Psoas muscle (tissue), 8 donors: ENCODE results near the gene SYCP2L. TPM values are rescaled to one million over a fixed set of nuclear protein-coding genes. Genes with fewer than 3 reads are reported as not detected.
"Not testable (repeated sequence)": the region's sequence is repeated elsewhere in the genome, so short reads cannot be mapped to it uniquely, and the experiment has no call there.

Experiments
- ATAC-seq, 4 donors: fragments of 200-7000 bp; cut with Tn5 transposase; one replicate each; pipeline ENCODE4 v1.9.1; 2020; ENCODE audit warnings: moderate library complexity in 3 of 4, mild to moderate bottlenecking in 2 of 4
- DNase-seq, 2 donors: peaks; one replicate each; pipeline ENCODE4 v3.0.0-alpha.2; 2020
- H3K27ac ChIP-seq: fragments of 200-600 bp; one replicate; pipeline ENCODE4 v1.8.0; 2022
- H3K27me3 ChIP-seq, 3 donors: fragments of 200-600 bp in 1 of 3; one replicate each; pipeline versions ENCODE4 v1.6.1 to v1.8.0; 2013 to 2022; ENCODE audit warnings: low read length in 2 of 3, mild to moderate bottlenecking in 2 of 3, moderate library complexity in 1 of 3; ENCODE audit not compliant: insufficient read depth in 3 of 3
- H3K36me3 ChIP-seq, 2 donors: fragments of 200-600 bp in 1 of 2; one replicate each; pipeline versions ENCODE4 v1.6.1 to v1.8.0; 2013 to 2022; ENCODE audit warnings: low read depth in 1 of 2, mild to moderate bottlenecking in 1 of 2, moderate library complexity in 1 of 2; ENCODE audit not compliant: insufficient read depth in 1 of 2
- H3K4me1 ChIP-seq: fragments of 200-600 bp; one replicate; pipeline ENCODE4 v1.8.0; 2022
- H3K4me3 ChIP-seq: fragments of 200-600 bp; one replicate; pipeline ENCODE4 v1.8.0; 2022; ENCODE audit warnings: mild to moderate bottlenecking
- H3K9me3 ChIP-seq: fragments of 200-600 bp; one replicate; pipeline ENCODE4 v1.8.0; 2022
- WGBS, 3 donors: extraction: QIAGEN DNeasy Blood & Tissue Kit; methylation state at CpG; one replicate each; pipeline versions ENCODE4 v1.1.6 to v1.1.7; 2013; 5-methylcytosine and 5-hydroxymethylcytosine counted together
- intact Hi-C, 2 donors: fragments of 100-400 bp; cut with DNase I; formaldehyde crosslinking; loops; one replicate each; pipeline versions ENCODE4 v1.11.0 to v1.14.2; 2022
- polyA plus RNA-seq, 3 donors: library from polyadenylated mRNA; stranded (reverse); fragments of 200-250 nt; gene quantifications; one replicate each; pipeline ENCODE4 v1.2.3, GENCODE V29; 2013
- total RNA-seq, 4 donors: library from RNA; stranded (reverse); fragmentation: NEBNext Ultra II Directional in 2 of 4; extraction: Animal tissue kit (Norgen Biotek cat#: 25700) in 2 of 4; gene quantifications; one replicate each; pipeline versions ENCODE4 v1.2.1 to v1.2.4, GENCODE V29; 2021 to 2023
- TF ChIP-seq, protein P1 (sequence below): fragments of 200-600 bp; IDR thresholded peaks from one replicate; pipeline ENCODE4 v1.8.0; 2022; ENCODE audit warnings: antibody characterized with exemption
- donor health status: healthy with polysubstance abuse.
- donor health status: DM: no; HTN: no; CAD: no; lungs with moderate emphysema.
- donor health status: Bipolar disorder and iron deficiency.
- donor health status: healthy.
- donor health status: DM: yes; HTN: yes; CAD: no.
- donor health status: DM: no; HTN: no; CAD: no.
- donor health status: DM: no; HTN: no; CAD: no.
- donor health status: DM: yes; HTN: yes; CAD: no.

Gene SYCP2L
- total and polyA plus RNA-seq, 7 donors = 0.08 to 0.99 (median 0.19) TPM; not detected in 1

DNA sequence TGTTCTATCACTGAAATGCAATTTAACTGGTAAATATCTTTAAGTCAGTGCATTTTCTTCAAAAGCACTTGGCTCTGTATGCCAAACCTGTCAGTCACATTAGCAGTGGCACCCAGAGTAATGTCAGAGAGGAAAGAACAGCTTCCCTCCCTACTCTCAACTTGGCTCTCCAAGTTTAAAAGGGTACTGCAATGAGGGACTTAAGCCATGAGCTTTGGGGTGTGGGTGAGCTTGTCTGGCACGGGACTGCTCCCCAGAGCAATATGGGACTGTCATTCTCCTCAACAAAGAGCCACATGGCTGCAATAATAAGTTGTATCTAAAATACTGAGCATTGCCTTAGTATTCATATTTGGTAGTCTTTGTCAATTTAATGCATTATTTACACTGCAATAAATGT lies 9.0 kb upstream of the SYCP2L start:
- TF ChIP-seq, protein P1, sequence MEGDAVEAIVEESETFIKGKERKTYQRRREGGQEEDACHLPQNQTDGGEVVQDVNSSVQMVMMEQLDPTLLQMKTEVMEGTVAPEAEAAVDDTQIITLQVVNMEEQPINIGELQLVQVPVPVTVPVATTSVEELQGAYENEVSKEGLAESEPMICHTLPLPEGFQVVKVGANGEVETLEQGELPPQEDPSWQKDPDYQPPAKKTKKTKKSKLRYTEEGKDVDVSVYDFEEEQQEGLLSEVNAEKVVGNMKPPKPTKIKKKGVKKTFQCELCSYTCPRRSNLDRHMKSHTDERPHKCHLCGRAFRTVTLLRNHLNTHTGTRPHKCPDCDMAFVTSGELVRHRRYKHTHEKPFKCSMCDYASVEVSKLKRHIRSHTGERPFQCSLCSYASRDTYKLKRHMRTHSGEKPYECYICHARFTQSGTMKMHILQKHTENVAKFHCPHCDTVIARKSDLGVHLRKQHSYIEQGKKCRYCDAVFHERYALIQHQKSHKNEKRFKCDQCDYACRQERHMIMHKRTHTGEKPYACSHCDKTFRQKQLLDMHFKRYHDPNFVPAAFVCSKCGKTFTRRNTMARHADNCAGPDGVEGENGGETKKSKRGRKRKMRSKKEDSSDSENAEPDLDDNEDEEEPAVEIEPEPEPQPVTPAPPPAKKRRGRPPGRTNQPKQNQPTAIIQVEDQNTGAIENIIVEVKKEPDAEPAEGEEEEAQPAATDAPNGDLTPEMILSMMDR = no peak
- WGBS, 3 donors = 63 to 73% (median 66%) methylated on average over 1 of the region's 1 CpG
- H3K4me1 ChIP-seq = no peaks in the 10 kb centered on the region
- no peaks in the 10 kb centered on the region for H3K36me3 ChIP-seq
- H3K27ac ChIP-seq = no peak overlapping the region
- no peak for ATAC-seq
- H3K9me3 ChIP-seq = no peaks in the 10 kb centered on the region
- no peak overlapping the region for H3K4me3 ChIP-seq
- H3K27me3 ChIP-seq = peaks cover 0 to 28% (median 14%) of the 10 kb centered on the region in 3 donors
- intact Hi-C loops = no loop called here
- no peak for DNase-seq

DNA sequence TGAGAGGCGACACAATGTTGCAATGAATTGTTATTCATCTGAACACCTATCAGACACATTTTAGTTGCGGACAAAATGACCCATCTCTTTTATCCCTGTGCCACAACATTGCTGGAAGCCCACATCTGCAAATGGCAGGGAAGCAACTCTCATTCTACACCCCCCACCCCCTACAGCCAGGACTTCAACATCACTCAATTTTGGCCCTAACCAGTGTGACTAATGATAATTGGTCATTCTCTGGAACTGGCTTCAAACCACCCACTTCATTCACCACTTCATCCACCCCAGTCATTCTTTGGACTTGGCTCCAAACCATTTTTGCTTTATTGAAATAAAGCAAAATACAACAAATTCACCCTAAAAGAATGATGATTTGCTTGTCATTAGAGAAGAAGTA lies 6.5 kb upstream of the SYCP2L start:
- intact Hi-C loops = no loop called here
- peaks cover 0 to 51% (median 17%) of the 10 kb centered on the region in 3 donors for H3K27me3 ChIP-seq
- H3K27ac ChIP-seq = no peak overlapping the region
- TF ChIP-seq, protein P1 = no peak
- 90 to 97% (median 92%) methylated on average over 2 of the region's 2 CpGs for WGBS, 3 donors
- no peak overlapping the region for H3K4me3 ChIP-seq
- peaks cover 3% of the 10 kb centered on the region for H3K4me1 ChIP-seq
- H3K36me3 ChIP-seq = no peaks in the 10 kb centered on the region
- ATAC-seq (no peak), DNase-seq (no peak)
- no peaks in the 10 kb centered on the region for H3K9me3 ChIP-seq

DNA sequence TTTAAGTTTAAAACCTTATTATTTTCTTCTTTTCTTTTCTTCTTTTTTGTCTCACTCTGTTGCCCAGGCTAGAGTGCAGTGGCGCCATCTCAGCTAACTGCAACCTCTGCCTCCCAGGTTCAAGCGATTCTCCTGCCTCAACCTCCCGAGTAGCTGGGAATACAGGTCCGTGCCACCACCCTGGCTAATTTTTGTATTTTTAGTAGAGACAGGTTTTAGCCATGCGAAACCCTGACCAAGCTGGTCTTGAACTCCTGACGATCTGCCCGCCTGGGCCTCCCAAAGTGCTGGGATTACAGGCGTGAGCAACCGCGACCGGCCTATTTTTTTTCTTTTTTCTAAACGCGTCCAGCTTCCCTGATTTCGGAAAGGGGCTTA lies 4.6 kb upstream of the SYCP2L start:
- H3K4me3 ChIP-seq, H3K9me3 ChIP-seq, H3K4me1 ChIP-seq, intact Hi-C loops, H3K36me3 ChIP-seq, ATAC-seq, H3K27ac ChIP-seq, DNase-seq: not testable (repeated sequence)
- 18 to 22% (median 18%) methylated on average over 14 of the region's 14 CpGs for WGBS, 3 donors
- H3K27me3 ChIP-seq = peaks cover 0 to 69% (median 17%) of the 10 kb centered on the region in 3 donors

DNA sequence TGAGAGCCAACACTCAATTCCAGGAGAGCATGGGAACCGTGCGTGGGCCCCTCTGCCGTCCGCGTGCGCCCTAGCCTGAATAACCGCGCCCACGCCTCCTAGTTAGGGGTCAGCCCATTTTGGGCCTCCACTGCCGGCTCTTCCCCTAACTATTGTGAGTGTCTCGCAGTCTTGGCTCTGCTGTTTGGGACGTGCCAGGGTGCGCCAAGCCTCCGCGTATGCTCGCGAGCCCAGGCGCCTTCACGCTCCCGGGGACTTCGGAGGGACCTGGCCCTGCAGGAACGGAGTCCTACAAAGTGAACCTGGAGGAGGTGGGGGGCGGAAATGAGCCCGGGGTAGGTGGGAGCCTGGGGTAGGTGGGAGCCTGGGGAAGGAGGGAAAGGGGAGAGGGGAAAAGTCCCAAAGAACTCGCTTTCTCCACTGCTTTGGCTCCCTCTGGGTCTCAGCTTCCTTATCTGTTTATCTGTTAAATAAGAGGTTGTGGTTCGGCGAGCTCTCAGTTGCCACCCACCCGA lies 4.1 kb upstream of the SYCP2L start:
- H3K4me3 ChIP-seq = no peak overlapping the region
- TF ChIP-seq, protein P1 = no peak
- no peaks in the 10 kb centered on the region for H3K36me3 ChIP-seq
- peaks cover 3% of the 10 kb centered on the region for H3K4me1 ChIP-seq
- H3K9me3 ChIP-seq = no peaks in the 10 kb centered on the region
- ATAC-seq = no peak
- intact Hi-C loops = no loop called here
- 3 to 7% (median 6%) methylated on average over 22 to 28 of the region's 28 CpGs for WGBS, 3 donors
- no peak overlapping the region for H3K27ac ChIP-seq
- no peak for DNase-seq
- peaks cover 0 to 74% (median 19%) of the 10 kb centered on the region in 3 donors for H3K27me3 ChIP-seq

DNA sequence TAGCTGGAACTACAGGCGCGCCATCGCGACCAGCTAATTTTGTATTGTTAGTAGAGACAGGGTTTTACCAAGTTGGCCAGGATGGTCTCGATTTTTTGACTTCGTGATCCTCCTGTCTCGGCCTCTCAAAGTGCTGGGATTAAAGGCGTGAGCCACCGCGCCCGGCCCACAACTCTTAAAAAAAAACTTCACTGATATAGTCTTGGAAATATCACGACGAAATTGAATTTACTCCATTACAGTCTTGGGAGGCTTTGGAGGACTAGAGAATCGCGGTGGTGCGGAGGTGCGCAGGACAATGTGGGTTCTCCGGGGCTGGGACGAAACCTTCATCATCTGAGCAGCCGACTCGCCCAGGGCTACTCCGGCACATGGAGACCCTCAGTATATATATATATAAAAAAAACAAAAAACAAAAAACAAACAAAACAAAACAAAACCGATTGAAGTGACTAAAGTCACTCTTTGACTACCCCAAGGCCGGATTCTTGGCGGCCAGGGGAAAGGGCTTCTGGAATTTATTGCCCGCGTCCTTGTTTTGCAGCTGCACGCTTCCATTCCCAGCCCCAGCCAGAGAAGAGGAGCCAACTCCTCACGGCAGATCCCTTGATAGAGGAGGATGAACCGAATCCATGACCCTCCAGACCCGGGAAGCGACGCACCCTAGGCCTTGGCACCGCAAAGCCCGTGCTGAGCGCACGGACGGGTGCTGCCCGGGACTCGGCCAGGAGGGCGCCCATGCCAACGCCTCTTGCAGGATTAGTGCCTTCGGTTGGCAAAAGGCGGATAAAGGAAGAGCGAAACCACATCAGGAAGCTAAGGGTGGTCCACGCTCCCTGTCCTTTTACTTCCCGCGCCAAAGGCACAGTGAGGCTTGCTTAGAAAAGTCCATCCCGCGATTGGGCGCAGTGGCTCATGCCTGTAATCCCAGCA lies 3.3 kb upstream of the SYCP2L start:
- no peaks in the 10 kb centered on the region for H3K36me3 ChIP-seq
- TF ChIP-seq, protein P1 = no peak
- H3K4me1 ChIP-seq = peaks cover 3% of the 10 kb centered on the region
- H3K27ac ChIP-seq = no peak overlapping the region
- DNase-seq (no peak), ATAC-seq (no peak)
- peaks cover 0 to 78% (median 21%) of the 10 kb centered on the region in 3 donors for H3K27me3 ChIP-seq
- intact Hi-C loops = no loop called here
- 9 to 13% (median 13%) methylated on average over 50 to 51 of the region's 51 CpGs for WGBS, 3 donors
- H3K9me3 ChIP-seq = no peaks in the 10 kb centered on the region
- H3K4me3 ChIP-seq = no peak overlapping the region
